ENCODE measurements around the gene NXF3.

The NXF3 gene

GRCh38 chrX:103100484-103100883 is 7.5 kb upstream of the NXF3 start:
- Histone ChIP-seq H3K9ac (ENCODE audit: low read length) (no peak overlapping the region), H3K9me3 (ENCODE audit: control insufficient read depth, low read length) (no peaks in the 10 kb centered on the region), H3K27me3 (replicated peaks; ENCODE audit: control insufficient read depth, insufficient read depth, low read length) (peaks cover 18% of the 10 kb centered on the region), H3K4me1 (ENCODE audit: control insufficient read depth, insufficient read depth, low read length) (no peaks in the 10 kb centered on the region), H3K36me3 (ENCODE audit: control insufficient read depth, insufficient read depth, low read length, severe bottlenecking) (no peaks in the 10 kb centered on the region), H3K4me3 (ENCODE audit: low read length) (no peak overlapping the region)
- DNase-seq (ENCODE audit: low read depth): no peak

- Histone ChIP-seq H3K27me3 (replicated peaks; ENCODE audit: control insufficient read depth, insufficient read depth, low read length) (peaks cover 18% of the 10 kb centered on the region), H3K9me3 (ENCODE audit: control insufficient read depth, low read length) (no peaks in the 10 kb centered on the region), H3K4me3 (ENCODE audit: low read length) (no peak overlapping the region), H3K36me3 (ENCODE audit: control insufficient read depth, insufficient read depth, low read length, severe bottlenecking) (no peaks in the 10 kb centered on the region), H3K4me1 (ENCODE audit: control insufficient read depth, insufficient read depth, low read length) (no peaks in the 10 kb centered on the region), H3K9ac (ENCODE audit: low read length) (no peak overlapping the region)
- no peak for DNase-seq (ENCODE audit: low read depth)
Observed at GRCh38 chrX:103099691-103100090, 6.7 kb upstream of the NXF3 start.

- no peak for DNase-seq (ENCODE audit: low read depth)
- H3K4me3 ChIP-seq (ENCODE audit: low read length): no peak overlapping the region
- H3K4me1 ChIP-seq (ENCODE audit: control insufficient read depth, insufficient read depth, low read length): no peaks in the 10 kb centered on the region
- no peaks in the 10 kb centered on the region for H3K9me3 ChIP-seq (ENCODE audit: control insufficient read depth, low read length)
- H3K27me3 ChIP-seq (replicated peaks; ENCODE audit: control insufficient read depth, insufficient read depth, low read length): peaks cover 18% of the 10 kb centered on the region
- H3K36me3 ChIP-seq (ENCODE audit: control insufficient read depth, insufficient read depth, low read length, severe bottlenecking): no peaks in the 10 kb centered on the region
- no peak overlapping the region for H3K9ac ChIP-seq (ENCODE audit: low read length)
Observed at GRCh38 chrX:103098488-103098887, 5.5 kb upstream of the NXF3 start.

GRCh38 chrX:103081051-103081450 is 11.9 kb downstream of the NXF3 start:
- H3K36me3 ChIP-seq (ENCODE audit: control insufficient read depth, insufficient read depth, low read length, severe bottlenecking): no peaks in the 10 kb centered on the region
- H3K27me3 ChIP-seq (replicated peaks; ENCODE audit: control insufficient read depth, insufficient read depth, low read length): peaks cover 43% of the 10 kb centered on the region
- no peak for DNase-seq (ENCODE audit: low read depth)
- no peak overlapping the region for H3K9ac ChIP-seq (ENCODE audit: low read length)
- H3K4me3 ChIP-seq (ENCODE audit: low read length): no peak overlapping the region
- H3K9me3 ChIP-seq (ENCODE audit: control insufficient read depth, low read length): no peaks in the 10 kb centered on the region
- no peaks in the 10 kb centered on the region for H3K4me1 ChIP-seq (ENCODE audit: control insufficient read depth, insufficient read depth, low read length)

GRCh38 chrX:103073467-103073866 is 19.5 kb downstream of the NXF3 start:
- Histone ChIP-seq H3K27me3 (replicated peaks; ENCODE audit: control insufficient read depth, insufficient read depth, low read length) (peaks cover 27% of the 10 kb centered on the region), H3K36me3 (ENCODE audit: control insufficient read depth, insufficient read depth, low read length, severe bottlenecking) (no peaks in the 10 kb centered on the region), H3K4me1 (ENCODE audit: control insufficient read depth, insufficient read depth, low read length) (no peaks in the 10 kb centered on the region), H3K9me3 (ENCODE audit: control insufficient read depth, low read length) (peaks cover 3% of the 10 kb centered on the region), H3K9ac (ENCODE audit: low read length) (no peak overlapping the region), H3K4me3 (ENCODE audit: low read length) (no peak overlapping the region)
- DNase-seq (ENCODE audit: low read depth): no peak

GRCh38 chrX:103066606-103067005 is 26.3 kb downstream of the NXF3 start:
- peak; percentile 4 for DNase-seq (ENCODE audit: low read depth)
- Histone ChIP-seq H3K4me3 (ENCODE audit: low read length) (no peak overlapping the region), H3K9ac (ENCODE audit: low read length) (no peak overlapping the region), H3K27me3 (replicated peaks; ENCODE audit: control insufficient read depth, insufficient read depth, low read length) (peaks cover 16% of the 10 kb centered on the region), H3K4me1 (ENCODE audit: control insufficient read depth, insufficient read depth, low read length) (no peaks in the 10 kb centered on the region), H3K36me3 (ENCODE audit: control insufficient read depth, insufficient read depth, low read length, severe bottlenecking) (no peaks in the 10 kb centered on the region), H3K9me3 (ENCODE audit: control insufficient read depth, low read length) (peaks cover 10% of the 10 kb centered on the region)

- DNase-seq (ENCODE audit: low read depth): no peak
- H3K9me3 ChIP-seq (ENCODE audit: control insufficient read depth, low read length): peaks cover 15% of the 10 kb centered on the region
- no peak within 1 kb of the TSS for H3K9ac ChIP-seq (ENCODE audit: low read length)
- H3K4me1 ChIP-seq (ENCODE audit: control insufficient read depth, insufficient read depth, low read length): no peaks in the 10 kb centered on the region
- peaks cover 19% of the 10 kb centered on the region for H3K27me3 ChIP-seq (replicated peaks; ENCODE audit: control insufficient read depth, insufficient read depth, low read length)
- no peaks in the 10 kb centered on the region for H3K36me3 ChIP-seq (ENCODE audit: control insufficient read depth, insufficient read depth, low read length, severe bottlenecking)
- H3K4me3 ChIP-seq (ENCODE audit: low read length): no peak within 1 kb of the TSS
Observed at GRCh38 chrX:103063918-103064434, 29.0 kb downstream of the NXF3 start, which contains the start of gene BEX1. TSS of gene BEX1 (minus strand) at chrX:103064171. CDS start at chrX:103063274, 897 bp downstream.

- H3K4me3 ChIP-seq (ENCODE audit: low read length): no peak overlapping the region
- peak; percentile 56 for DNase-seq (ENCODE audit: low read depth)
- H3K9me3 ChIP-seq (ENCODE audit: control insufficient read depth, low read length): peaks cover 11% of the 10 kb centered on the region
- peaks cover 13% of the 10 kb centered on the region for H3K27me3 ChIP-seq (replicated peaks; ENCODE audit: control insufficient read depth, insufficient read depth, low read length)
- no peaks in the 10 kb centered on the region for H3K36me3 ChIP-seq (ENCODE audit: control insufficient read depth, insufficient read depth, low read length, severe bottlenecking)
- no peak overlapping the region for H3K9ac ChIP-seq (ENCODE audit: low read length)
- H3K4me1 ChIP-seq (ENCODE audit: control insufficient read depth, insufficient read depth, low read length): no peaks in the 10 kb centered on the region
Observed at GRCh38 chrX:103063191-103063845, 29.6 kb downstream of the NXF3 start.

GRCh38 chrX:103061486-103061885 is 31.5 kb downstream of the NXF3 start:
- H3K4me1 ChIP-seq (ENCODE audit: control insufficient read depth, insufficient read depth, low read length): no peaks in the 10 kb centered on the region
- peaks cover 16% of the 10 kb centered on the region for H3K27me3 ChIP-seq (replicated peaks; ENCODE audit: control insufficient read depth, insufficient read depth, low read length)
- peaks cover 6% of the 10 kb centered on the region for H3K9me3 ChIP-seq (ENCODE audit: control insufficient read depth, low read length)
- DNase-seq (ENCODE audit: low read depth): no peak
- H3K4me3 ChIP-seq (ENCODE audit: low read length): no peak overlapping the region
- H3K36me3 ChIP-seq (ENCODE audit: control insufficient read depth, insufficient read depth, low read length, severe bottlenecking): no peaks in the 10 kb centered on the region
- H3K9ac ChIP-seq (ENCODE audit: low read length): no peak overlapping the region

- Histone ChIP-seq H3K4me1 (ENCODE audit: control insufficient read depth, insufficient read depth, low read length) (no peaks in the 10 kb centered on the region), H3K9ac (ENCODE audit: low read length) (no peak overlapping the region), H3K9me3 (ENCODE audit: control insufficient read depth, low read length) (peaks cover 5% of the 10 kb centered on the region), H3K36me3 (ENCODE audit: control insufficient read depth, insufficient read depth, low read length, severe bottlenecking) (no peaks in the 10 kb centered on the region), H3K4me3 (ENCODE audit: low read length) (no peak overlapping the region), H3K27me3 (replicated peaks; ENCODE audit: control insufficient read depth, insufficient read depth, low read length) (peaks cover 15% of the 10 kb centered on the region)
- DNase-seq (ENCODE audit: low read depth): no peak
Observed at GRCh38 chrX:103056902-103057301, 36.0 kb downstream of the NXF3 start.

- H3K4me1 ChIP-seq (ENCODE audit: control insufficient read depth, insufficient read depth, low read length): no peaks in the 10 kb centered on the region
- no peak overlapping the region for H3K9ac ChIP-seq (ENCODE audit: low read length)
- H3K36me3 ChIP-seq (ENCODE audit: control insufficient read depth, insufficient read depth, low read length, severe bottlenecking): no peaks in the 10 kb centered on the region
- no peak for DNase-seq (ENCODE audit: low read depth)
- peaks cover 22% of the 10 kb centered on the region for H3K27me3 ChIP-seq (replicated peaks; ENCODE audit: control insufficient read depth, insufficient read depth, low read length)
- H3K9me3 ChIP-seq (ENCODE audit: control insufficient read depth, low read length): no peaks in the 10 kb centered on the region
- H3K4me3 ChIP-seq (ENCODE audit: low read length): no peak overlapping the region
Observed at GRCh38 chrX:103052625-103053024, 40.3 kb downstream of the NXF3 start.
